Measurements from ENCODE around the gene NEIL3.
A peak's percentile ranks its signal among the peaks of the same experiment; 100 is the strongest.

The NEIL3 gene

GRCh38 chr4:177309522-177310371 is at the start of gene NEIL3:
Gene NEIL3 (plus strand): TSS chr4:177309874. CDS start chr4:177309954, 80 bp downstream.
- DNase-seq: peak; percentile 89

DNA sequence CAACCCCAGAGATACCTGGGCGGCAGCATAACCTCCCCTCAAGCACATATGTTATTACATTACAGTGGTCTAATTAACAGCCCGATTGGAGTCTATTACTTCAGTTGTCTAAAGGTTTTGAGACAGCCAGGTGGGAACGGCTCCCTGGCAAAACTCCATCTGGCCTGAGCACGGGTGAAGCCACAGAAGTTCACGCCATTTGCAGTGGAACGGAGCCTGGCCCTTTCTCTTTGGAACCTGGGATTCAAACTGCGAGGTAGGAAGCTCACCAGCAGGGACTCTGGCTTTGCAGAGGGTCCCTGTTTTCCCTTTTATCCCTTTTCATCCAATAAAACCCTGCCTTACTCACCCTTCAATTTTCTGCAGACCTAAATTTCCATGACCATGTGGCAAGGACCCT is 45.9 kb upstream of the NEIL3 start:
- no peak for DNase-seq

DNA sequence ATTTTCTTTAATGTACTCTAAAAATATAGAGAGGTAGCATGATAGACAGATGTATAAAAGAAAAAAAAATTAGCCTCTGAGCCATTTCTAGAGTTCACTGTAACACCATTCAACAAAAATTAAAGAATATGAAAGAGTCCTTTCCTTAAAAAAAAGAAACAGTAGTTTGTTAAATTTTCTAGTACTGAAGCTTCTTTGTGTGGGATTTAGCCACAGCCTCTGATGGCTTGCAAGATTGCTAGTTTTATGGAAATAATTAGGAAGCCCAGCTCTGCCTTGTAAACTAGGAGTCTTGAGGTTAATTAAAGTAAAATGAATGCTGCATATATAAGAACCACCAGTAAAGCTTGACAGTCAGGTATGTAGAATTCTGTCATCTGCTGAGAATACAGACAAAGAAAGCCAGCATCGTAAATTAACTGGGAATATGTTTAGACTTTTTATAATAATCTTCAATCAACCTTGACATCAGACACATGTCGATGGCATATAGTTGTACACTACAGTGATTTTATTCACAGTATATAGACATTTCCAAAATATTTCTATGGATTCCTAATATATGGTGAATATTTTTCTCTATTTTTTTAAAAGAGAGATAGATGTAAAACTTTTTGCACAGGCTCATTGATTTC is 44.8 kb upstream of the NEIL3 start:
- no peak for DNase-seq

GRCh38 chr4:177265729-177266128 is 43.9 kb upstream of the NEIL3 start:
- DNase-seq: no peak

- DNase-seq: no peak
Observed at GRCh38 chr4:177266506-177266905, 43.2 kb upstream of the NEIL3 start.

GRCh38 chr4:177267911-177268310 is 41.8 kb upstream of the NEIL3 start:
- DNase-seq: no peak

DNA sequence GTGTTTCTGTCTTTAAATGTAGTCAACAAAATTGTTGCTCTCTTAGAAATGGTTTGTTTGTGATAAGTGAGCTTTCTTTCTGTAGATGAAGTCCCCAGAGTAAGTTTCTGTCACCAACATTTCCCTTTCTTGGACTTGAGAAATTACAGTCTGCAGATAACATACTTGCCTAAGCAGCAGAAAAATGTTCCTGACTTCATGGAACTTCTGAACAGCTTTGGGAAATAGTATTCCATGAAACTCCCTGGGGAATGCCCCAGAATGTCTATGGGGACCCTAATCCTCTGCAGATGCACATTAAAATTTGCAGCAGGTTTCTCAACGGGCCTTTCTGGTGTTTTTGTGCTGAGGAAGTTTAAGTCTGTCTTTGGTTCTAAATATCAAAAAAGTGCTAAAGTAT is 38.6 kb upstream of the NEIL3 start:
- no peak for DNase-seq

DNA sequence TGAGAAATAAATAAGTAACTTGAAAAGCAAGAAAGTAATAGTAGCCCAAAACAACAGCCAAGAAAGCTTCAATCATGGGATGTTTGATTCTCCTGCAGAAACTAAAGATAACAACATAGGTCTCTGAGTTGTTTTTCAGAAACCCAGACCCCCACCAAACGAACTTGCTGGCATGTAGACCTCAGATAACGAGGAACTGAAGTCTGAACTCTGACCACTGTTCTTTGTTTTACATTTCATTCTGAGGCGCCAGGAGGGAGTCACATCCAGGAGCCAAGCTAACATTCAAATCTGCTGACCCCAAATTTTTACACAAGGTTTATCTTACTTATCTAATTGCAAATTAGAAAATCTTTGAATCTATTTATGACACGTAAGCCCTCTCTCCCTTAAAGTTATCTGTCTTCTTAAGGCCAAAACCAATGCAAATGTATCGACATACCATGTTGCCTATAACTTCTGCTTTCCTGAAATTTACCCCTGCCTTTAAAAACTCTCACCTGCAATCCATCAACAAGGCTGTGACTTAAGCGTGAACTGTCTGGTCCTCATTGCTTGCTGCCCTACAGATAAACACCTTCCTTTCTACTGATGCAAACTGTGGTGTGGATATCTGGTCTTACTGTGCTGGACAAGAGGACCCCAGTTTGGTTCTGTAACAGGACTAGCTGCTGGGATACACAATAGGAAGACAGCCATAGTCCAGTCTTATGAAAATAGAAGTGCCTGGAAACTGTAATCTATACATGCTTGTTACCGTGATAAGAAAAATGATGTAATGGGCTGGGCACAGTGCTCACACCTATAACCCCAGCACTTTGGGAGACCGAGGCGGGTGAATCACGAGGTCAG is 37.5 kb upstream of the NEIL3 start:
- no peak for DNase-seq

- no peak for DNase-seq
Observed at GRCh38 chr4:177275999-177276398, 33.7 kb upstream of the NEIL3 start.

- DNase-seq: no peak
Observed at GRCh38 chr4:177281351-177281909, 28.2 kb upstream of the NEIL3 start.

GRCh38 chr4:177282284-177282835 is 27.3 kb upstream of the NEIL3 start:
- no peak for DNase-seq

DNA sequence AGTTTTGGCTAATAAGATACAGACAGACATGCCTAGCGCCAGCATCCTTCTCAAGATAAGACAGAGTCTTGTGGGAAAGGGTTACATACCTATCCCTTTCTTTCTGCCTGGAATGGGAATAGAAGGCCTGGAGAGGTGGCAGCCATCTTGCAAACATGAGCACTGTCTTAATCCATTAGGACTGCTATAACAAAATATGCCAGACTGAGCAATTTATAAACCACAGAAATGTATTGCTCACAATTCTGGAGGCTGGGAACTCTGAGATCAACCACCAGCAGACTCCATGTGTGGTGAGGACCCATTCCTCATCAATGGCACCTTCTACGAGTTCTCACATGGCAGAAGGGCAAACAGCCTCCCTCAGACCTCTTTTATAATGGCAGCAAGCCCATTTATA is 26.5 kb upstream of the NEIL3 start:
- no peak for DNase-seq

DNA sequence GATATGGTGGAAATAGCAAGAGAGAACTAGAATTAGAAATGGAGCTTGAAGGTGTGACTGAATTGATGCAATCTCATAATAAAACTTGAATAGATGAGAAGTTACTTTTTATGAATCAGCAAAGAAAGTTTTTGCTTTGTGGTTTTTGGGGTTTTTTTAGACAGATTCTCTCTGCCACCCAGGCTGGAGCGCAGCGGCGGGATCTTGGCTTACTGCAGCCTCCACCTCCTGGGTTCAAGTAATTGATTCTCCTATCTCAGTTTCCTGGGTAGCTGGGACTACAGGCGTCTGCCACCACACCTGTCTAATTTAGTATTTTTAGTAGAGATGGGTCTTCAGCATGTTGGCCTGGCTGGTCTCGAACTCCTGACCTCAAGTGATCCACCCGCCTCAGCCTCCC is 23.7 kb upstream of the NEIL3 start:
- DNase-seq: no peak

- DNase-seq: no peak
Observed at GRCh38 chr4:177287255-177287654, 22.4 kb upstream of the NEIL3 start.

- no peak for DNase-seq
Observed at GRCh38 chr4:177288335-177288734, 21.3 kb upstream of the NEIL3 start.

DNA sequence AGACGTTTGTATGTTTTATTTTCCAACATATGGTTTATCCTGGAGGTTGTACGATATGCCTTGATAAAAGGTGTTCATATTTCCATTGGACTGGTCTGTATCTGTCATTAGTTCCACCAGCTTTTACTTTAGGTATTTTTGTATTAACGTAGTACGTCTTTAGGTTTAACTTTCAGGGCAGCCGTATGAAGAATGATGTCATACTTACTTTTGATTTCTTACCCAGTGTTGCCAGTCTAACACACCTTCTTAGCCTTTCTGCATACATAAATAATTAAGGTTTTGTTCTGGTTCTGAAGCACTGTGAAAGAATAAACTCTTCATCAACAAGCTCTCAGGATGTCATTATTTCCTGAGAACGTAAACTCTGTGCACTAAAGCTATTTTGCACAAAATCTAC is 18.9 kb upstream of the NEIL3 start:
- no peak for DNase-seq

- DNase-seq: no peak
Observed at GRCh38 chr4:177292171-177292570, 17.5 kb upstream of the NEIL3 start.

DNA sequence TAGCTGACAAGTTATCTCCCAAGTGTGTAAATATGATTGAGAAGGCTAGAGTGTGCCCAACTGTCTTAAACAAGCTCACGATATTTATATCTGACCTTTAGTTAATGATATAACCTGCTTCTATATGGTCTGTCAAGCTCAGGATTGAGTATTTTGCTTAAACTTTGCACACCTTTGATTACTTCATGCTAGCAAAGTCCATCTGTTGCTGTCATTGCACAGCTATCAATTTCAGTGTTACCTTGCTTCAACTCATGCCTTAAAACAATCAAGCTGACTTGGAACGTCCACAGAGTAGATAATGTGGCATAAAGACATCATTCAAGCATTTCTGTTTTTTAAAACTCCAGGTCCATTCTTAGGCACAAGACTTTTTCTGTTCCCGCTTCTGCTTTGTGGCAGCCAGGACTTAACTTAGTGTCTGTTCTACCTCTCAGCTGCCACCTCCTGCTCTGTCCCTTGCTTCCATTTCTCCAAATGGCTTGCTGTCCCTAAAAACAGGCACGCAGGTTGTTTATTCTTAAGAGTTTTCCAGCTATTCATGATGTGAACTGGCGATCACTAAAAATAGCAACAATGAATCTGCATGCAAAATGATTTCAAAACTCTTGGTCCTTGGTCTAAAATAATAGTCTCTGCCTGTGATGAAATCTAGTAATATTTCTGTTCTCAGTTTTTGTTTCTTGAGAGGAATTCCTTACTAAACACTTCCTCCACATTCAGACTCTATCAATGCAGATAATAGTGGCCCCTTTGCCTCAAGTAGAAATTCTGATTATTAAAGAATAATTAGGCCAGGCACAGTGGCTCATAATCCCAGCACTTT is 16.3 kb upstream of the NEIL3 start:
- no peak for DNase-seq

GRCh38 chr4:177297785-177298391 is 11.8 kb upstream of the NEIL3 start:
- no peak for DNase-seq

- DNase-seq: no peak
Observed at GRCh38 chr4:177301126-177301639, 8.5 kb upstream of the NEIL3 start.

GRCh38 chr4:177302371-177303100 is 7.1 kb upstream of the NEIL3 start:
- DNase-seq: no peak
